Renal cortex interstitium (tissue), 11 donors: ENCODE measurements around the gene CCDC112. TPM values are rescaled to one million over a fixed set of nuclear protein-coding genes. Genes with fewer than 3 reads are reported as not detected.

Source experiments
- DNase-seq, 11 donors: peaks; one replicate each; pipeline ENCODE4 v3.0.0-alpha.2; 2013; ENCODE audit warnings: low read depth in 9 of 11, low spot score in 4 of 11; ENCODE audit errors: extremely low read depth in 1 of 11
- polyA plus RNA-seq, 3 donors: library from polyadenylated mRNA; unstranded; fragments of 120-200 nt; gene quantifications; one replicate each; pipeline ENCODE4 v1.2.1, GENCODE V29; 2013; ENCODE audit not compliant: insufficient read length in 3 of 3

Gene CCDC112
- polyA plus RNA-seq, 3 donors = 15.3 to 19.7 (median 15.9) TPM

DNA sequence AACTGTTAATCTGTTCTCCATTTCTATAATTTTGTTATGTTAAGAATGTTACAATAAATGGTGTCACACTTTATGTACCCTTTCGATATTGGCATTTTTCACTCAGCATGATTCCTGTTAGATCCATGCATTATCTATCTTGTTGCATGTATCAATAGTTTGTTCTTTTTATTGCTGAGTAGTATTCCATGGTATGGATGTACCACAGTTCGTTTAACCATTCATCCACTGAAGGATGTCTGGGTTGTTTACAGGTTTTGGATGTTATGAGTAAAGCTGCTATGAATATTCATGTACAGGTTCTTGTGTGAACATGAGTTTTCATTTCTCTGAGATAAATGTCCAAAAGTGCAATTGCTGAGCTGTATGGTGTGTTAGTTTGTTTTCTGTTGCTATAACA is 26.3 kb upstream of the CCDC112 start:
- no peak for DNase-seq

DNA sequence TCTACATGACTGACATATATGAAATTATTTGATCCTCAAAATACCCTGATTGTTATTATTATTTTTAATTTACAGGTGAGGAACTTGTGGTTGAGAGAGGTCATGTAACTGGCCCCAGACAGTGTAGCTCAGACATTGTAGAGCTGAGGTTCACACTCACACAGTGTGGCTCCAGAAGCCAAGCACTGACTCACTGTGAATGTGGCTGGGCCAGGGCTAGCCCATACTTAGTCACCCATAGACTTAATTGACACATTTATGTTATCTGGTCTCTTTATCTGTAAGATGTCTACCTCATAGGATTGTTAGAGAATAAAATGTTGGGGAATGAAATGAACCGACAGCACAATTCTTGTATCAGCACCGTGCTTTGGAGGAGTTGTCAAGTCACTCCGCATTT is 24.9 kb upstream of the CCDC112 start:
- no peak for DNase-seq

DNA sequence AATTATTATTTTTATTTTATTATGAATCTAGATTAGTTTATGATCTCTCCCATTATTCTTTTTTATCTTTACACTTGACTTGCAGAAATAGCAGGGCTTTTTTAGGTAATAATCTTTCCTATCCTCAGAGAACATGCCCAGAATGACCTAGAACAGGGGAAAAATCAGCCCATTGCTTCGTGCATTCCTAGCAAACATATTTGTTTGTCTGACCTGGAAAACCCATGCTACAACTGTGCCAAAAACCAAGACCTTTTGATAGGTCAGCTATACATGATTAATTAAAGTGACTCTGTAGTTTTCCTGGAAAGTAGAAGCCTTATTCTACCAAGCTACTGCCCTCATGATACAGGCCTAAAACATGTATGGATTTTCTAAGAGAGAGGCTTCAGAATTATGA is 24.1 kb upstream of the CCDC112 start:
- DNase-seq = no peak

DNA sequence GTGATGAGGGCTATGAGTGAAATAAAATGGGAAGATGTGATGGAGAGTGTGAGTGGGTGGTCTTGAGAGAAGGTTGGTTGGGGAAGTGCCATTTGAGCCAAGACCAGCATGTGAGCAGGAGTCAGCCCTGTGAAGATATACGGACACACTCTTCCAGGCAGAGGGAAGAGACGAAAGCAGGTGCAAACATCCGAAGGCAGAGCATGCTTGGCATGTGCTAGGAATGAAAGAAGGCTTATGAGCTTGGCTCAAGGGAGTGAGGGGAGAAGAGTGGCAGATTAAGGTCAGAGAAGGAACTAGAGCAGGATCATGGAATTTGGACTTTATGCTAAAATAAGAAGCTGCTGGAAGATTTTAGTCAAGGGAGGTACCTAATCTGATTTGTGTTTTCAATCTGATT is 23.6 kb upstream of the CCDC112 start:
- DNase-seq = no peak

DNA sequence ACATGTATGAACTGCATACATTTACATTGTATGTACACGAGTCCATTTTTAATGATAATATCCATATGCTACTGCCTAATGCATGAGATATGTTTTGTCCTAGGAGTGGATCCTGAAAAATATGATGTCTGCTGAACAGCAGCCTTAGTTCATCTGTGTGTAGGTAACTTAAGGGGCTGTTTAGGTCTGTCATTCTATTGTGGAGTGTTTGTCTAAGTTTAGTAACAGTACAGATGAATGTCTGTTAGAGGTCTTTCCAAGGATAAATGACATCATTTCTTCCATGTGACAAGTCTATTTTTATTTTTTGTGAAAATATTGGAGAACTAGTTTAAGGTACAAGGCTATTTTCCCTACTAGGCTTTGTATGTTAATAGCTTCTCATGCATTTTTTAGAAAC is 22.6 kb upstream of the CCDC112 start:
- no peak for DNase-seq

DNA sequence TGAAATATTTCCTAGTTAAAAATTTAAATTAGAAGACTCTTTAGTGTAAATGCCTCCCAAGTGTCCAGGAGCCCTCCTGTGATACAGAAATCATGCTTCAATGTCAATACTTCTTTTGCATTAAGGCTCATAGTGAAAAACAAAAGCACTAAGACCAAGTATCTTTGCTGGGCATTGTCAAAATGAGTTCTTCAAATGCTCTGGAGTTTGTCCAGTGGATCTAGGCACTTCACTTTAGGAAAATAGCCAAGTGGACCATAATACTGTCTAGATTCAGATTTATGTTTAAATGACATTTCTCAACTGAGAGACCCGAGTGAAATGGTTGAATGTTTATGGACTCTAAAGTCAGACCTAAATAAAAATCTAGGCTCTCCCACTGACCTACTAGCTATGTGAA is 21.3 kb upstream of the CCDC112 start:
- no peak for DNase-seq

DNA sequence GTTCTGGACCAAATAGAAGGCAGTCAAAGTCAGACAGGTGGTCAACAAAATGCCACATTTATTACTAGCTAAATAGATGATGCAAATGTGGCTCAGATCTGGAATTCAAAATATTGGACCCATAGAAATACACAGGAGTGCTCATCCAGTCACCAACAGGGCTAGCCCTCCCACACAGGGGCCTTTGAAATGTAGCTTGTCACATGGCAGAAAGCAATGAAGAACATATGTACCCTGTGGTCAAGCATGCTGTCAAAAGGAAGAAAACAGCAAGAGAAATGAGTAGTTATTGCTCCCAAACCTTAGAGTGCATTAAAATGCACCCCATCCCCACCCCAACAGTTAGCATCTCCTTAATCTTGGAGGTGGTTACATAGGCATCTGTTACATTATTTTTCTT is 20.9 kb upstream of the CCDC112 start:
- DNase-seq = no peak

DNA sequence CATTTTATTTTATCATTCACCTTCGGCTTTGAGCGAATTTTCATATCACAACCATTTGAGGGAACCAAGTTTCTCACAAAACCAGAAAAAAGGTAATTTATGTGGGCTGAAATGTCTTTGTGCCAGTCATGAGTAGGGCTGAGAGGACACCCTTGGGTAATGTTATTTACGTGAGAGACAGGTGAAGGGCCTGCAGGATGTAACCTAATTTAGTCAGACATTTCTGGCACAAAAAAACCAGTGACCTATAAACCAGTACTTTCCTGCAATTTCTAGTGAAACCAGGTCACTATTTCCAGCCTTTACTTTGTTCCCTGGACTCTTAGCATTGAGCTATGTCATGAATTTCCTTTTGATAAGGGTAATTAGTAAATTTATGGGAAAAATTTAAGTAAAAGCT is 17.2 kb upstream of the CCDC112 start:
- DNase-seq = no peak

DNA sequence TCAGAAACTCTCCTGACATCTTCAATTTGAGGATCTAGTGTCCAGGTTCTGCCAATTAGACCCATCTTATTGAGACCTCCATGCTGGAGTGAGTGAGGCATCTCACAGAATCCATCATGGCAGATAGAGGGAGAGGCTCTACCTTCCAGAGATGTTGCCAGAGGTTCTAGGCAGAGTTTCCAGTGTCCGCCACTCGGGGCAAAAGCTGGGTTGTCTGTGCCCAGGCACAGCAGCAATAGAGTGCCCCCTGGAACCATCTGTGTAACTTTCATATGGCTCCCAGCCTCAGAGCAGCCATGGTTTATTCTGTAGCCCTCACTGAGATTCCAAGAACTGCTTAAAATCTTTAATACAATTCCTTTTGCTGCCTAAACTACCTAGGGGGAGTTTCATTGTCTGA is 16.6 kb upstream of the CCDC112 start:
- DNase-seq = no peak

DNA sequence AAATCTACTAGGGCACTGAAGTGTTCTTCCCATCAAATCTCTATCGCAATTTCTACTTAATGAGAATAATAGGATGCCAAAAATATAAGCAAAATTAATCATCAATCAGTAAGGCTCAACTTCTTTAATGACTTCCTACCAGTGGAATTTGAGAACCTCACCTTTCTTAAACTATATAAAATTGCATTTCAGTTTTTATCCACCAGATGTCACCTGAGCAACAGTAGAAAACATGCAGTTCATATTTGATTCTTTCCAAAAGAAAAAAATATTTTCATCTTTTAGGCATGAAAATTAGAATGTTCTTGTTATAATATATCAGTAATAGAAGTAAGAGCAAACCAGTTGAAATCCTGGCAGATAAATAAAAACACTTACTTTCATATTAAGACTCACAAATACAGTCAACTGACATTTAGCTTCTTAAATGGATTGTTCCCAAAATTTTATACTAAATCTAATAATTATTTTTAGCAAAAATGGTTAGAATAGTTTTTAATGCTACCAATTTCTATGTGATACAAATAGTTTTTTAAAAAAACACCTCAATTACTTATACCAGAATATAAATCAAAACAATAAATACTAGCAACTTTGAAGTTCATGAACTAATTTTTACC is 13.4 kb upstream of the CCDC112 start:
- peak in 3 of 11 donors; percentile 24 to 43 (median 40) for DNase-seq

DNA sequence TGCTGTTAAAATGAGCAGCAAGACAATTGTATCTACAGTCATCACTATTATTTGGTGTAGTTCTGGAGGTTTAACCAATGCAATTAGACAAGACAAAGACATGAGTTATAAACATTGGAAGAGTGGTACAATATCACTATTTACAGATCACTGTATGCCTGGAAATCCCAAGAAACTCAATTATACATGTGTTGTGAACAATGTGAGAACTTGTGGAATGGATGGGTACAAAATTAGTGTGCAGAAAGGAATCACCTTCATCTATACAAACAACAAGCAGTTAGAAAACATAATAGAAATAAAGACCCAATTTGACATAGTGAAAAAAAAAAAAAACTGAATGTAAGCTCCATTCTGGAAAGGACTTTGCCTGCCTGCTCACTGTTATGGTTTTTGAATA is 12.4 kb upstream of the CCDC112 start:
- no peak for DNase-seq

DNA sequence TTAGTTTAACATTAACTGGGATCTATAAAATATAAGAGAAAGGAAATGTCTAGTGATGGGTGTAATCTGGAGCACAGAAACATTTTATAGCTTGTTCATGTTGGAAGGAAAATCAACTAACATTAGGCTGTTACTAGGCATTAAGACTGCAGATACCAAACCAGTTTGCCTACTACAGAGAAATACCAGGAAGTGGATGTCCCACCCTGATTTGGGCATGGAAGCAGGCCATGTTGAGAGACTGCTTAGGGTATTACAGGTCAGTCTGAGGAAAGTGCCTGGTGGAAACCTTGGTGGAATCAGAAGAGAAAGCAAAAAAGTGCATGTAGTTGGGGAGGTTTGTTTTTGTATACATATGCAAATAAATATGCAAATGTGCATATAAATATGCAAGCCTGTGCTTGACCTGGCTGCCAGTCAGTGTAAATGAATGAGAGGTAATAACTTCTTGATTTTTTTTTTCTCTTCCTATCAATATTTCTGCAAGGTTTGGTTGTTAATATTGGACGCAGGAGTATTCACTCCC is 9.6 kb upstream of the CCDC112 start:
- DNase-seq = peak in 1 of 11 donors; percentile 35

DNA sequence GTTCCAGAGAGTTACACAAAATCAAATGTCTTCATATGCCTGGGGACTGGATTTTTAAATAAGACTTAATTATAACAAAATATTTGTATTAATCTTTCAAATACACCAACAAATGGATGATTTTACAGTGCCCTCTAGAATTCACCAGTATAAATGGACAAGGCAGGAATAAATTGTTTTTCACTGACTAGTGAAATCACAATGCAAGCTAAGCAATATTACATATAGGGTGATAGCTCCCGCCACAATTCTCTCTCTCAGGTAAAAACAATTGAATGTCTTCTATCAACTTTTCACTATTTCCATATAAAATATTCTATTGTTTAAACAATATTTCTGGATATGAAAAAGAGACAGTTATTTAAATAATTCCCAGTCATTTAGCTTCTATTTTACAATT is 8.0 kb upstream of the CCDC112 start:
- DNase-seq = no peak

DNA sequence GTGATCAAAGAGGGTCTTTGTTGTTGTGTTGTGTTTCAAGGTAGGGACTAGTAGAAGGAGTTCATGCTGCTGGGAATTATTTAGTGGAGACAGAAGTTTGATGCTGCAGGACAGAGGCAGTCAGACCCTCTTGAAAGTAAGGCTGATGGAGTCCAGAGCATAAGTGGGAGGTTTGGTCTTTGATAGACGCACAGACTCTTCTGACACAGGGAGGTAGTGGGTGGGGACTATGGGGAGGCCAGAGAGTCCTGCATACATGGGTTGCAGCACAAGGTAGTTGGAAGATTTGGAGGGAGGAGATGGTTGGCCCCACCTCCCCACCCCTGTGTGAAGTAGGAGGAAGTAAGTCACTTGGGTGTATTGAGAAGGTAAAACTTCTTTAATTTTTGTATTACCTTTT is 2.4 kb upstream of the CCDC112 start:
- DNase-seq = no peak

DNA sequence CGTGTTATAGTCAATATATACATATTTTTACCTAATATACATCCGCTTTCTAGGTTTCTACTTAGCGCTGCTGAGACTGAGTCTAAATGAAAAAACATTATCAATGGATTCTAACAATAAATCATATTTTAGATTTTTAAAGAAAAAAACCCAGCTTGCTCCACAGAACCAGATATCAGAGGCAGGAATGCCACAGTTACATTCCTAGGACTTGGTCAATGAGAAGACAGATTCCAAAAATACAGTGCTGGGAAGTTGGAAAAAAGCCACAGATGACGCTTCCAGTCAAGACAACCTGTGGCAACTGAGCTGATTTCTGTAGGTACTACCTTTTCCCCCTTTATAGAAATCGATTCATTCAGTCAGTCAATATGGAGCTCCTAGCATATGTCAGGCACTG is 577 bp upstream of the CCDC112 start:
- peak in 1 of 11 donors; percentile 15 for DNase-seq

DNA sequence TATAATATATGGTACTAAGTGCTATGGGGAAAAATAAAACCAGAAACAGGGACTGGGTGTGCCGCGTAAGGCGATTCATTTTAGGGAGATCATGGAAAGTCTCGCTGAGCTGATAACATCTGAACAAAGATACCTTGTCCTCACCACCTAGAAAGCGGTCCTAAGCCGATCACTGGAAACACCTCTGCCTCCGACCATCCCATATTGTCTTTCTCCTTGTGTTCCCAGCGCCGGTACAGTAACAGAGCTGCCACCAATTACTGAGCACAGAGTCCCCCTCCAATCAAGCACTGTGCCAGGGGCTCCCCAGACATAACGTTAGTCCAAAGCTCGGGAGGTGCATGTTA is 704 bp downstream of the CCDC112 start:
- DNase-seq = no peak

DNA sequence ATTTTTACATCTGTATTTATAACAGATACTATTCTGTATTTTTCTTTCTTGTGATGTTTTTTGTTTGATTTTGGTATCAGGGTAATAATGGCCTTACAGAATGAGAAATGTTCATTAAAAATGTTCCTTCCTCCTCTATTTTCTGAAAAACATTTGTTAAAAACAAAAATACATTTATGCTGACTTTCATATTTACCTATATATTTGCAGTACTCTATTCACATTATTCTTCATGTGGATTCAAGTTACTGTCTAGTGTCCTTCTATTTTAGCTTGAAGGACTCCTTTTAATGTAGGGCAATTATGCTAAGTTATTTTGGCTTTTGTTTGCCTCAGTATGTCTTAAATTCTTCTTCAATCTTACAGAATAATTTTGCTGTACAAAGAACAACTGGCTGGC is 5.1 kb downstream of the CCDC112 start:
- no peak for DNase-seq

DNA sequence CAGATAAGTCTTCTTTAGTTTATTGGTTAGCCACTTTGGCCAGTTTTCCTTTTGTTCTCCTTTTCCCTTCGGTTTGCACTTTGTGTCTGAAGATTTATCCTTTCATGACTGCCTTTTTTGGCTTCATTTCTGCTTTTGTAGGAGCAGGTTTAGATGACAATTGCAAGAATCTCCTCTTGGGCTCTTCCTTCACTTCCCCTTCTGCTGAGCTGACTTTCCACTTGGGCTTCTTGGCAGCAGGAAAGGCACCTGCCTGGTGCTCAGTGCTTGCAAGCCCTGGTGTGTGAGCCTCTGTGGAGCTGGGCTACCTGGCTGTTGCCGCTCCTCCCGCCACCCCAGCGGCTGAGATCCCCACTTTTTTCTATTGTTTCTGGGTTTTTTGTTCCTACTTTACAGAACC is 7.3 kb downstream of the CCDC112 start:
- DNase-seq = no peak

DNA sequence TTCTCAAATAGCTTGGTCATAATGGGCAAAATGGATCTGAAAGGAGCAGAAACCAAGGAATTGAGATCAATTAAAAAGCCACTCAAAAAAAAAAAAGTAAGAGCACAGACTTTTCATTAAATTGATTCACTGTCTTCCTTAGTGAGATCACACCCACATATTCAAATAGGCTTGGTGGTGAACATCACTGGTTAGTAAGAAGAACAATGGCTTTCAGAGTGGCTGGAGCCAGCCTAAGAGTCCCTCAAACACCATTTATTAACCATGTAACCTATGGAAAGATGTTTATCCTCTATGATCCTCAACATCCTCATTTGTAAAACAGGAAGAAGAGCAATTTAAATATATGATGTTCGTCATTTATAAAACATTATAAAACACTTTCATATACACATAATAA is 12.4 kb downstream of the CCDC112 start:
- no peak for DNase-seq

DNA sequence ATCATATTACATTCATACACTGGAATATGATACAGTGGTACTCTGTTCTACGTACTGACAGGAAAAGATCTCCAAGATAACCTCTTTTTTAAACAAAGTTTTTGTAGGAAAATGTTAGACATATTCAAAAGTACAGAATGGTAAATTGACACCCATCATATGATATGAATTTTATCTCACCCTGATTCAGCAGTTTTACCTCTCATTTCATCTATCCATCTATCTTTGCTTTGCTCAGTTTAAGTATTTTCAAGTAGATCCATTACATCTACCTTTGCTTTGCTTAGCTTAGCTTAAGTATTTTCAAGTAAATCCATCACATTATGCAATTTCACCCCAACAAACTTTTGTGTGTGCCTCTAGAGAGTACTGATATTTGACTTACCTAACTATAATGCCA is 14.3 kb downstream of the CCDC112 start:
- DNase-seq = no peak

DNA sequence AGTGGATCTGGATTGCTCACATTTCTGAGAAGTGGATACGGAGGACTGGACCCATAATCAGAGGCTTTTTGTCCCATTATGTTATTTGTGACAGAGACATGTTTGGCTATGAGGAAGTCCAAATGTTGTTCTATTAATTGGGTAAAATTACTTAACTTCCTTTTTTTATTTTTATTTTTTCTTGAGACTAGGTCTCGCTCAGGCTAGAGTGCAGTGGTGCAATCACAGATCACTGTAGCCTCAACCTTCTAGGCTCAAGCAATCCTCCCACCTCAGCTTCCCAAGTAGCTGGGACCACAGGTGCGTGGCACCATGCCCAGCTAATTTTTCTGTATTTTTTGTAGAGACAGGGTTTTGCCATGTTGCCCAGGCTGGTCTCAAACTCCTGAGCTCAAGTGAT is 21.9 kb downstream of the CCDC112 start:
- DNase-seq = no peak
